Measurements from ENCODE around the gene SGCG. TPM values are rescaled to one million over a fixed set of nuclear protein-coding genes. Genes with fewer than 3 reads are reported as not detected.

SGCG gene
- total RNA-seq, 1 experiment from 2014 or later, result 0.15 TPM

GRCh38 chr13:23160638-23161480, 19.9 kb upstream of the SGCG start:
- POLR2A ChIA-PET, result no interaction called here
- Histone ChIP-seq H3K27me3 (ENCODE audit: insufficient read depth, low read length) (no peaks in the 10 kb centered on the region), H3K9me2 (ENCODE audit: insufficient read depth) (no peaks in the 10 kb centered on the region), H2AFZ (ENCODE audit: low read depth, low read length, poor library complexity, severe bottlenecking) (no peak overlapping the region), H3K4me3 (replicated peaks in 1 of 2; ENCODE audit: low read depth in 1 of 2, low read length in 2 of 2) (no peak overlapping the region), H3K9me3 (ENCODE audit: control insufficient read depth in 1 of 2, insufficient read depth in 1 of 2, low read depth in 1 of 2, low read length in 2 of 2) (no peaks in the 10 kb centered on the region), H3K36me3 (ENCODE audit: control insufficient read depth in 1 of 2, insufficient read depth in 2 of 2, low read length in 2 of 2) (no peaks in the 10 kb centered on the region), H3K79me2 (ENCODE audit: insufficient read depth, low read length) (no peaks in the 10 kb centered on the region), H3K9ac (ENCODE audit: low read length) (no peak overlapping the region), H3K4me2 (ENCODE audit: low read length) (no peak overlapping the region), H3K27ac (ENCODE audit: low read depth, low read length) (no peak overlapping the region), H4K20me1 (ENCODE audit: insufficient read depth) (no peaks in the 10 kb centered on the region), H3K4me1 (ENCODE audit: control insufficient read depth in 1 of 2, insufficient read depth in 2 of 2, low read length in 2 of 2) (no peaks in the 10 kb centered on the region)
- TF ChIP-seq, protein P1, sequence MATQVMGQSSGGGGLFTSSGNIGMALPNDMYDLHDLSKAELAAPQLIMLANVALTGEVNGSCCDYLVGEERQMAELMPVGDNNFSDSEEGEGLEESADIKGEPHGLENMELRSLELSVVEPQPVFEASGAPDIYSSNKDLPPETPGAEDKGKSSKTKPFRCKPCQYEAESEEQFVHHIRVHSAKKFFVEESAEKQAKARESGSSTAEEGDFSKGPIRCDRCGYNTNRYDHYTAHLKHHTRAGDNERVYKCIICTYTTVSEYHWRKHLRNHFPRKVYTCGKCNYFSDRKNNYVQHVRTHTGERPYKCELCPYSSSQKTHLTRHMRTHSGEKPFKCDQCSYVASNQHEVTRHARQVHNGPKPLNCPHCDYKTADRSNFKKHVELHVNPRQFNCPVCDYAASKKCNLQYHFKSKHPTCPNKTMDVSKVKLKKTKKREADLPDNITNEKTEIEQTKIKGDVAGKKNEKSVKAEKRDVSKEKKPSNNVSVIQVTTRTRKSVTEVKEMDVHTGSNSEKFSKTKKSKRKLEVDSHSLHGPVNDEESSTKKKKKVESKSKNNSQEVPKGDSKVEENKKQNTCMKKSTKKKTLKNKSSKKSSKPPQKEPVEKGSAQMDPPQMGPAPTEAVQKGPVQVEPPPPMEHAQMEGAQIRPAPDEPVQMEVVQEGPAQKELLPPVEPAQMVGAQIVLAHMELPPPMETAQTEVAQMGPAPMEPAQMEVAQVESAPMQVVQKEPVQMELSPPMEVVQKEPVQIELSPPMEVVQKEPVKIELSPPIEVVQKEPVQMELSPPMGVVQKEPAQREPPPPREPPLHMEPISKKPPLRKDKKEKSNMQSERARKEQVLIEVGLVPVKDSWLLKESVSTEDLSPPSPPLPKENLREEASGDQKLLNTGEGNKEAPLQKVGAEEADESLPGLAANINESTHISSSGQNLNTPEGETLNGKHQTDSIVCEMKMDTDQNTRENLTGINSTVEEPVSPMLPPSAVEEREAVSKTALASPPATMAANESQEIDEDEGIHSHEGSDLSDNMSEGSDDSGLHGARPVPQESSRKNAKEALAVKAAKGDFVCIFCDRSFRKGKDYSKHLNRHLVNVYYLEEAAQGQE (IDR thresholded peaks at IDR 0.05; ENCODE audit: low read depth), result no peak
- TF ChIP-seq FOSL1 (IDR thresholded peaks at IDR 0.05; ENCODE audit: low read depth) (no peak), RAD21 (IDR thresholded peaks at IDR 0.05; ENCODE audit: low read depth) (no peak), EZH2phosphoT487 (IDR thresholded peaks at IDR 0.05; ENCODE audit: borderline replicate concordance) (no peak), POLR2A (IDR thresholded peaks at IDR 0.05; ENCODE audit: borderline replicate concordance, extremely low read depth, insufficient read depth, insufficient read length) (no peak), MAX (IDR thresholded peaks at IDR 0.05) (no peak)
- BruUV-seq (replicated peaks), result no TSS peak
- DNase-seq (ENCODE audit: low read depth, low spot score) (no peak), ATAC-seq (no peak)
- intact Hi-C loops (cut with micrococcal nuclease), result loop anchor here (10.0 kb wide), 1 partner anchor 64 kb away; no protein-coding TSS in a partner anchor
- CTCF ChIA-PET, result interaction anchor here (1.4 kb wide), 1 partner anchor 15 kb away, joined by 5 read pairs; no protein-coding TSS in a partner anchor
- RAD21 ChIA-PET (ENCODE audit: low non-redundant PET in 1 of 2, low total read pairs in 2 of 2, uncharacterized antibody in 2 of 2, unreplicated experiment in 2 of 2), result no interaction called here

All from HCT116 (cell line).